COLO829 (cell line): ENCODE results near the gene APOB.

ENCODE experiments used
- DNase-seq: peaks from one replicate; pipeline ENCODE4 v3.0.0; 2012; ENCODE audit warnings: low spot score

Gene APOB

DNA sequence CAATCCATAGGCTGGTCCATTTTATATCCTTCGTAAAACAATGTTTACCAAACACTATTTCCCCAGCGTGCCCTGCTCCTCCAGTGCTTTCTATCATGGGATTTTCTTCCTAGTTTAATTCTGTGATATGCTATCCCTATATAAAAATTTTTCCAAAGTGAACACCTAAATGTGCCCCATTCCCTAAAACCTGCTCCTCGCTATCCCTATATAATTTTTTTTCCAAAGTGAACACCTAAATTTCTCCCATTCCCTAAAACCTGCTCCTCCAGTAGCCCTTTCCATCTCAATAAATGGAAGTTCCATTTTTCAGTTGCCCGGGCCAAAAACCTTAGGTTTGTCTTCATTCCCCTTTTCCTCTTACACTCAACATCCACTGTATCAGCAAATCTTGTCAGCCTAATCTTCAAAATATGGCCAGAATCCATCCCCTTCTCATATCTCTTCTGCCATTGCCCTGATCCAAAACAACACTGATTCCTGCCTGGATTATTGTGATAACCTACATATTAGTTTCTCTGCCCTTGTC, 26.1 kb downstream of the APOB start:
- no peak for DNase-seq

- DNase-seq = no peak
These were observed 28.6 kb downstream of the APOB start for GRCh38 chr2:21015281-21015645.

GRCh38 chr2:21014364-21015280, 29.3 kb downstream of the APOB start:
- no peak for DNase-seq

DNA sequence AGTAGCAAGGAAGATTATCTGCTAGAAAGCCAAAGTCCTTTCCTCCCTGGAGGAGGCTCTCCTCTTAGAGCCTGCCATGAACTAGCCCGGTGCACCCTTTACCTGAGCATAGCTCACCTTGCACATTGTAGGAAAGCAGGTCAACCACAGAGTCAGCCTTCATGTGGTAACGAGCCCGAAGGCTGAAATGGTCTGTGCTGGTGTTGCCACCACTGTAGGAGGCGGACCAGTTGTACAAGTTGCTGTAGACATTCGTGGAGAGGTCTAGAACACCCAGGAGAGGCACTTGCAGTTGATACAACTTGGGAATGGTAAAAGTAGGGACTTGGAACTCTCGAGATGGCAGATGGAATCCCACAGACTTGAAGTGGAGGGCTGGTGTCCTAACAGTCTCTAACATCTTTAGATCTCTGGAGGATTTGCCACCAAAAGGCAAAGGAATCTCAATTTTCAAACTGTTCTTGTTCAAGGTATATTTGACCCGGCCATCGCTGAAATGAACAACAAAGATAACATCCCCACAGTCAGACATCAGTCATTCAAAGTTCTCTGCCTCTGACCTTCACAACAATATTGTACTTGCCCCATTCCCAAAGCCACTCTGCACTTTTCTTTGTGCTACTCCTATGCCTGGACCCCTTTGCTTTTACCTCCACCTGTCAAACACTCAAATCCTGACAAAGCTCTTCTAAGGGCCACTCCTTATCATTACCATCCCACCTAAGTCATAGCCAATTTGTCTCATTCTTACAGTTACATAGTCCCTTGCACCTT, 30.6 kb downstream of the APOB start:
- DNase-seq = no peak

DNA sequence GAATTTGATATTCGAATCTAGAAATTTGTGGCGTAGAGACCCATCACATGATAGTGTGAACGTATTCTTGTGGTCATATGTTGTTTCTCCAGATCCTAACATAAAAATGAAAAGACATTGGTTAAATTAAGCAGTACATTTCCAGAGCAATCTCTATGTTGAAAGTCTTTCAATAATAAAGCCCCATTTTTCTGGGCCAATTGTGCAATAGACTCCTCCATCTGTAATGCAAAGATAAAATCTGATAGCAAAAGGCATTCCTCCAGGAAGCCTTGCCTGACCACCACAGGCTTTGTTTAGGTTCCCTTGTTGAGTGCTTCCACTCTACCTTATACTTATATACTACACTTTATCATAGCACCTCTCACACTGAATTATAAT, 31.3 kb downstream of the APOB start:
- no peak for DNase-seq

DNA sequence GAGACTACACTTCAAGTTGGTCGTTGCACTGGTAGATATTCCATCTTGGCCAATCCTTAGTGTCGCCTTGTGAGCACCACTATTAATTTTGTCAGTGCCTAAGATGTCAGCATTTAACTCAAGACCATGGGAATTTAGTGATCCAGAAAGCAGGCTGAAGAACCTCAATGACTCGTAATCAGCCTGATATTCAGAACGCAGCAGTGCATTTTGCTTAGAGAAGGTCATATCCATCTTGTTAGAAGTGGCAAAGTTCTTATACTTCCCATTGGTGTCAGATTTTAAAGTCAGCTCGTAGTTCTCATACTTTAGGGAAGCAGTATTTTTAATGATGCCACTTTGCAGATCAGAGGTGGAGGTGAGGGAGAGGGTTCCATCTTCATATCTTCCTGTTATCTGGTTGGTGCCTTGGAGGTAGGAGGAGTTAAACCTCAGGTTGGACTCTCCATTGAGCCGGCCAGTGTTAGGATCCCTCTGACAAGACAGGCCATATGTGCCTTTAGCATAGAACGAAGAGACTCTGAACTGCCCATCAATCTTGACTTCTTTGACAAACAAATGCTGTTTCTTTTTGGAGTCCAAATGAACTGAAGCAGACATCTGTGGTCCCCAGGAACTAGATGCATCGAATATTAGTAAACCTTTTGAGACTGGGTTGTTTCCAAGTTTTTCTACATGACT, 31.9 kb downstream of the APOB start:
- DNase-seq = no peak

DNA sequence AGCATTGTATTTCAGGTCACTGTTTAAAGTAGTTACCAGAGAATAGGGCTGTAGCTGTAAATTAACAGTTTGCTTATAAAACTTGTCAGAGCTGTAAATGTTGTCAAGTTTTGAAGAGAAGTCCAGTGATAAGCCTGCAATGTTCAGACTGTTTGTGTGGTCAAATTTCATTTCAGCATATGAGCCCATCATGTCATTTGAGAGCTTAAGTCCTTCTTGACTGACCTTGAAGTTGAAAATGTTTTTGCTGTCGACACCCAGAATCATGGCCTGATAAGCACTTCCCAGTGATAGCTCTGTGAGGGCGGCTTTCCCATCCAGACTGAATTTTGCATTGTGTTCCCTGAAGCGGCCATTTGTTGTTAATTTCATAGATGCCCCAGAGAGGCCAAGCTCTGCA, 32.4 kb downstream of the APOB start:
- no peak for DNase-seq

- no peak for DNase-seq
These were observed 32.9 kb downstream of the APOB start for GRCh38 chr2:21010813-21011439.

DNA sequence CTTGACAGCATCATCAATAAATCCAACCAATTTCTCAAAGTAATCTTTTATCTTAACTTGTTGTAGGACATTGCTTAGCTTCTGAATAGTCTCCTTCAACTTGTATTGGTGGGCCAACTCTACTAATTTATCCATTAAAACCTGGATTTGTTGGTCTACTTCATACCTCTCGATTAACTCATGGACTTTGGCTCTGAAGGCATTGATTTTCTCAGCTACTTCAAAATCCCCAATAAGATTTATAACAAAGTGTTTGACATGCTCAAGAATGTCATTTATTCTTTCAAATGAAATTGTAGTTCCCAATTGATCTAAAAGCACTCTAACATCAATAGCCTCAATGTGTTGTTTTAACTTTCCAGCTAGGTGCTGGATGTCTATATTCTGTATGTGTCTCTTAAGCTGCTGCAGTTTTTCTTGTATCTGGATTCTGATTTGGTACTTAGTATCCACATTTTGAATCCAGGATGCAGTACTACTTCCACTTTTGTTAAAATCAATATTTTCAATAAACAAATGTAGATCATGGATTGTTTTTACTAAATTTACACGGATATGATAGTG, 34.1 kb downstream of the APOB start:
- no peak for DNase-seq

- DNase-seq = no peak
These were observed 34.8 kb downstream of the APOB start for GRCh38 chr2:21008790-21009661.

DNA sequence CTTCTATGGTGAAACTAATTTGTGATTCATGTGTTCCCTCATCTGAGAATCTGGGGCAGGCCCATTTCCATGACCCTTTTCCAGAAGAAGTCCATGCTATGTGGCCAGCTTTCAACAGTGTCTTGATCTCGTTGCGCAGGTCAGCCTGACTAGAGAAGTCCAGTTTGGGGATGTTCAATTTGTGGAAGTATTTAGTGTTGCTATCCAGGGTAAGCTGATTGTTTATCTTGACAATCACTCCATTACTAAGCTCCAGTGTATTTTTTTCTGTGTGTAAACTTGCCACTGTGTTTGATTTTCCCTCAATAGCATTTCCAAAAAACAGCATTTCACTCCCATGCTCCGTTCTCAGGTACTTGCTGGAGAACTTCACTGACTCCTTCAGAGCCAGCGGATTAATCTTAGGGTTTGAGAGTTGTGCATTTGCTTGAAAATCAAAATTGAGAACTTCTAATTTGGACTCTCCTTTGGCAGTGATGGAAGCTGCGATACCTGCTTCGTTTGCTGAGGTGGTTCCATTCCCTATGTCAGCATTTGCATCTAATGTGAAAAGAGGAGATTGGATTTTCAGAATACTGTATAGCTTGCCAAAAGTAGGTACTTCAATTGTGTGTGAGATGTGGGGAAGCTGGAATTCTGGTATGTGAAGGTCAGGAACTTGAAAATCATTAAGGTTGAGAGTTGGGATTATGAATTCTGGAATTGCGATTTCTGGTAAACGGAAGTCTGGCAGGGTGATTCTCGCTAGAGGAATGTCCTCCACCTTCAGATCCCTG, 35.7 kb downstream of the APOB start:
- DNase-seq = no peak

GRCh38 chr2:21007129-21008013, 36.5 kb downstream of the APOB start:
- DNase-seq = no peak

GRCh38 chr2:21006423-21007128, 37.3 kb downstream of the APOB start:
- DNase-seq = no peak

GRCh38 chr2:21005700-21006422, 38.0 kb downstream of the APOB start:
- no peak for DNase-seq

DNA sequence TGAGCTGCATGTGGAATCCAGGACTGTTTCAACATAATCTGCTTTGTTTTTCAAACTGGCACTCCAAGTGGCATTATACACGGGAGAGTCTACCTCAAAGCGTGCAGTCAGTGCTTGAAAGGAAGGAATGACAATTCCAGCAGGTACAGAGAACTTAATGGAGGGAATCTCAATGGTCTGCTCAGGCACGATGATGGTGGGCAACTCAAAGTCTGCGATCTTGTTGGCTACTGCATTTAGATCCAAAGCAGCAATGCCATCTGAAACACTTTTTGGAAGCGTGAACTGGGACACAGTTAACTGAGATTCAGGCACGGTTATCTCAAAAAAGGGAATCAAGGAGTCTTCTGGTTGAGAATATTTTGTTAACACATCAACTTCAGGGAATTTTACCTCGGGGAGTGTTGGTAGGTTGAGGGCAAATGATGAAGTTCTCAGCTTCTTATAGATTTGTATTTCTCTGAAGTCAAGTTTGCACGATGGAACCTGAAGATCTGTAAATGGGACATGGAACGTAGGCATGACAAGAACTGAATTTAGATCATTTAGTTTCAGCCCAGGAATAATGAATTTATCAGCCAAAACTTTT, 38.7 kb downstream of the APOB start:
- no peak for DNase-seq

DNA sequence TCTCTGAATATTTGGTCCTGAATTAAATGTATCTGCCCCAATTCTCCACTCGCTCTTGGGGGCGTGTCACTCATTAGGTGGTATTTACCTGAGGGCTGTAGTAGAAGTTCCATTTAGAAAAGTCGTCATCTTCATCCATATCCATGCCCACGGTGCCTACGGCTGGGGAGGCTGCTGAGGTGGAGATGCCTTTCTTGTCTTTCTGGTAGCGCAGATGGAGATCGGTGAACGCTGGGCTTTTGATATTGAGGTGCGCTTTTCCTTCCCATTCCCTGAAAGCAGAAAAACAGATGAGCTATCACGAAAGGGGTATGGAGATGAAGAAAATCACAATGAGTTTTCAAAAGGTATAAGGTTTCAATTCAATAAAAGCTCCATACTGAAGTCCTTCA, 39.7 kb downstream of the APOB start:
- no peak for DNase-seq

DNA sequence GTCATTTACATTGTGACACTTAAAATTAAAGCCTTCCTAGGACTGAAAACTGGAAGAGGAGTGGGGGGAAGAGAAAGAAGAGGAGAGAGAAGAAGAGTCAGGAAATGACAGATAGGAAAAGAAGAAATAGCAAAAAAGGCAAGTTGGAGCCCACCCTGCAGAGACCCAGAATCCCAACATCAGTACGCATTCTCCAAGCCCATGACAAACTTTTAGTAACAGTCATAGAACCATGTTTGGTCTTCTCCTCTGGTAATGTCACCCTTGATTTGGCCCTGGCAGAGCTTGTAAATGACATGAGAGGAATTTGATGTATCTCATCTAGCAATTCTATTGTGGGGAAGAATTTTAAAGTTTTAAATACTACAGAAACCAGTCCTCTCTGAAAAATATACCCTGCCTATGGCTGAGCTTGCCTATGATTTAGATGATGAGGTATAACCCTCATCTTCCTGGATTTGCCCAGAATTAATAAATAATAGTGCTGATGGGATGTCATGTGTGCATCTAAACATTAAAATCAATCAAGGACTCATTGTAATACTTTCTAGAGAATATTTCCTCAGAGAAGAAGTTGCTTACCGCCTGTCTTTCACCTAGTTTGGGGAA, 40.2 kb downstream of the APOB start:
- DNase-seq = no peak
